Measurements from ENCODE around the gene THADA. TPM values are rescaled to one million over a fixed set of nuclear protein-coding genes. Genes with fewer than 3 reads are reported as not detected.

Gene THADA
- total RNA-seq, 1 donor from 2014 or later: 11.0 TPM

GRCh38 chr2:43276962-43277391 lies 318.9 kb downstream of the THADA start:
- peak overlapping the region; percentile 36 for H3K4me3 ChIP-seq (ENCODE audit: low read depth, low read length)
- DNase-seq (ENCODE audit: low read depth): no peak
- no peak for TF ChIP-seq CTCF (conservative IDR thresholded peaks at IDR 0.05; ENCODE audit: low read depth, low read length)

GRCh38 chr2:43276266-43276941 lies 319.4 kb downstream of the THADA start:
- no peak for DNase-seq (ENCODE audit: low read depth)
- peak overlapping the region; percentile 36 for H3K4me3 ChIP-seq (ENCODE audit: low read depth, low read length)
- no peak for TF ChIP-seq CTCF (conservative IDR thresholded peaks at IDR 0.05; ENCODE audit: low read depth, low read length)

GRCh38 chr2:43274721-43275120 lies 321.1 kb downstream of the THADA start:
- DNase-seq (ENCODE audit: low read depth): no peak
- TF ChIP-seq CTCF (conservative IDR thresholded peaks at IDR 0.05; ENCODE audit: low read depth, low read length): no peak
- no peak overlapping the region for H3K4me3 ChIP-seq (ENCODE audit: low read depth, low read length)

- DNase-seq (ENCODE audit: low read depth): no peak
- no peak for TF ChIP-seq CTCF (conservative IDR thresholded peaks at IDR 0.05; ENCODE audit: low read depth, low read length)
- H3K4me3 ChIP-seq (ENCODE audit: low read depth, low read length): no peak overlapping the region
Measured at GRCh38 chr2:43274055-43274454, 321.8 kb downstream of the THADA start.

GRCh38 chr2:43273529-43273928 lies 322.3 kb downstream of the THADA start:
- DNase-seq (ENCODE audit: low read depth): no peak
- TF ChIP-seq CTCF (conservative IDR thresholded peaks at IDR 0.05; ENCODE audit: low read depth, low read length): no peak
- no peak overlapping the region for H3K4me3 ChIP-seq (ENCODE audit: low read depth, low read length)

- no peak for TF ChIP-seq CTCF (conservative IDR thresholded peaks at IDR 0.05; ENCODE audit: low read depth, low read length)
- no peak for DNase-seq (ENCODE audit: low read depth)
- H3K4me3 ChIP-seq (ENCODE audit: low read depth, low read length): no peak overlapping the region
Measured at GRCh38 chr2:43270930-43271615, 324.8 kb downstream of the THADA start.
